Effector CD4-positive, alpha-beta T cell (primary cell): ENCODE measurements around the gene PHETA1.

Experiments used
- DNase-seq: peaks from one replicate; pipeline ENCODE4 v3.0.0-alpha.2; 2020
- total RNA-seq: gene quantifications from one replicate; lab custom pipeline; 2026; lab: John Stamatoyannopoulos, UW

PHETA1 gene, protein sequence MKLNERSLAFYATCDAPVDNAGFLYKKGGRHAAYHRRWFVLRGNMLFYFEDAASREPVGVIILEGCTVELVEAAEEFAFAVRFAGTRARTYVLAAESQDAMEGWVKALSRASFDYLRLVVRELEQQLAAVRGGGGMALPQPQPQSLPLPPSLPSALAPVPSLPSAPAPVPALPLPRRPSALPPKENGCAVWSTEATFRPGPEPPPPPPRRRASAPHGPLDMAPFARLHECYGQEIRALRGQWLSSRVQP
- 4.9 reads per million, percentile 19 among the genes with 10 or more reads in this experiment for total RNA-seq

DNA sequence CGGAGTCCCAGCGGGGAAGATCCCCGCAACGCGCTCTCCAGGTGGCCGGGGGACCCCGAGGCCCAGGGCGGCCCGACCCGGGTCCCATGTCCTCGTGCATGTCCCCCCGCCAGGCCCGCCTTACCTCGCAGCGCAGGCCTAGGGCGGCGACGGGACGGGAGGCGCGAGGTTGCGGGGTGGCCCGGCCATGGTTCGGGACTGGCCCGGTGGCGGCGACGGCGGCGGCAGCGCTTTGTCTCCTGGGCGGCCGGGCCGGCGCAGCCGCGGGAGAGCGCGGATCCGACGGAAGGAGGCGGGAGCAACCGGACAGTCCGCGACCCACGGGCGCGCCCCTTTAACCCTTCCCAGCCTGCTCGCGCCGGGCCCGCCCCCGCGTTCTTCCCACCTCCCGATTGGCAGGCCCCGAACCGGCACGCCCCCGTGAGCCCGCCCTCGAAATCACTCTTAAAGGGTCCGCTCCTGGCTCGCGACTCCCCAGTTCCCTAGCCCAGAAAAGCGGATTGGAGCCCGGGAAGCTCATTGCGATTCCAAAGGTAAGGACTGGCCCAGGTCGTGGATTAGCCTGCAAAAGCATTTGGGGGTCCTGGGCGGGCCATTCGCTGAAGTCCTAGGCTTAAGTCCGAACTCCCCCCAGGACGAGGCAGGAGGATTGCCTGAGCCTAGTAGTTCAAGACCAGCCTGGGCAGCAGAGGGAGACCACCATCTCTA, at the start of gene PHETA1:
TSS of gene PHETA1 (minus strand) at position 308 of the 708 bp plus-strand sequence. CDS start 5,668 bp downstream, outside the sequence.
- peak; percentile 62 for DNase-seq

DNA sequence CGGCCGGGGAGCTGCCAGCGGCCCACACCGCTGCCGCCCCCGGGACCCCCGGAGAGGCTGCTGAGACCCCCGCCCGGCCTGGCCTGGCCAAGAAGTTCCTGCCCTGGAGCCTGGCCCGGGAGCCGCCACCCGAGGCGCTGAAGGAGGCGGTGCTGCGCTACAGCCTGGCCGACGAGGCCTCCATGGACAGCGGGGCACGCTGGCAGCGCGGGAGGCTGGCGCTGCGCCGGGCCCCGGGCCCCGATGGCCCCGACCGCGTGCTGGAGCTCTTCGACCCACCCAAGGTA, 49.6 kb upstream of the PHETA1 start:
- DNase-seq: no peak

DNA sequence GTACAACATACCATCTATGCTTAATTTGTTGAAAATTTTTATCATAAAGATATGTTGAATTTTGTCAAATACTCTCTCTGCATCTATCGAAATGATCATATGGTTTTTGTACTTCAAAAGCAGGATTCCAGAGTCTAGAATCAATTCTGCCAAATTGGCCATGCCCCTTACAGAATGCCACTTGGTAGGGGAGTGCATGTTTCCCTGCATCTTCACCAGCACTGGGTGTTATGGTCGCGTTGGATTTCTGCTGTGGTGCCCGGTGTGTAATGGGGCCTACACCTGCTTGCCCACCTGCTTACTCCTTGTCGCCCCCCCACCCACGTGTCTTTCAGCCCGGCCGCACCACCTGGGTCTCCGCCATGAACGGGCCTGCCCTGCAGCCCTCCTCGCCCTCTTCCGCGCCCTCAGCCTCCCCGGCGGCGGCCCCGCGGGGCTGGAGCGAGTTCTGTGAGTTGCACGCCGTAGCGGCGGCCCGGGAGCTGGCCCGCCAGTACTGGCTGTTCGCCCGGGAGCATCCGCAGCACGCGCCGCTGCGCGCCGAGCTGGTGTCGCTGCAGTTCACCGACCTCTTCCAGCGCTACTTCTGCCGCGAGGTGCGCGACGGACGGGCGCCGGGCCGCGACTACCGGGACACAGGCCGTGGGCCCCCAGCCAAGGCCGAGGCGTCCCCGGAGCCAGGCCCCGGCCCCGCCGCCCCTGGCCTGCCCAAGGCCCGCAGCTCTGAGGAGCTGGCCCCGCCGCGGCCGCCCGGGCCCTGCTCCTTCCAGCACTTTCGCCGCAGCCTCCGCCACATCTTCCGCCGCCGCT, 49.1 kb upstream of the PHETA1 start:
- no peak for DNase-seq

DNA sequence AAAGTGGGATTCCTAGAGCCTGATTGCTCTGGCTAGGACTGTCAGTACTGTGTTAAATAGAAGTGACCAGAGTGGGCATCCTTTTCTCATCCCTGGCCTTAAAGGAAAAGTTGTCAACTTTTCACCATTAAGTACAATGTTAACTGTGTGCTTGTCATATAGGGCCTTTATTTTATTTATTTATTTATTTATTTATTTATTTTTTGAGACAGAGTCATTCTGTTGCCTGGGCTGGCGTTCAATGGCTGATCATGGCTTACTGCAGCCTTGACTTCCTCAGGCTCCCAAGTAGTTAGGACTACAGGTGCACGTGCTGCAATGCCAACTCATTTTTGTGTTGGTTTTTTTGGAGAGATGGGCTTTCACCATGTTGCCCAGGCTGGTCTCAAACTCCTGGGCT, 48.4 kb upstream of the PHETA1 start:
- DNase-seq: no peak

DNA sequence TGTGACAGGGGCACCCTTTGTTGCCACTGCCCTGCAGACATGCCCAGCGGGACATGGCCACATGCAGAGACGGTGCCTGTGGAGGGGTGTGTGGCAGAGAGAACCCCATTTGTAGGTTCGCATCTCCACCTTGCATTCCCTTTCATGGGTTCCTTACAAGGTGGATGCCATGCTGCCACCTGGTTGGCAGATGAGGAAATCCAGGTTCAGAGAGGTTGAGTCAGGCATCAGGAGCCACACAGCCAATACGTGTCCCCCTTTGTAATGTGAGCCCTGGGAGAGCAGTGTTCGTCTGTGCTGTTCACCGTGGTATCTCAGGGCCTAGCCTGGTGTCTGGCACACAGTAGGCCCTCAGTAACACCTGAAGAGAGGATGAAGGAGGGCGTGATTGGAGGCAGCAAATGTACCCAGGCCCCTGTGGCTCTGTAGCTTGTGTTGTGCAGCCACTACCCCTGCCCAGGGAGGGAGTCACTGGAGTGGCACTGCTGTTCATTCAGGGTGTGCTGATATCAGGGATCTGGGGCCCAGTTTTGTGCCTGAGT, 45.9 kb upstream of the PHETA1 start:
- no peak for DNase-seq

DNA sequence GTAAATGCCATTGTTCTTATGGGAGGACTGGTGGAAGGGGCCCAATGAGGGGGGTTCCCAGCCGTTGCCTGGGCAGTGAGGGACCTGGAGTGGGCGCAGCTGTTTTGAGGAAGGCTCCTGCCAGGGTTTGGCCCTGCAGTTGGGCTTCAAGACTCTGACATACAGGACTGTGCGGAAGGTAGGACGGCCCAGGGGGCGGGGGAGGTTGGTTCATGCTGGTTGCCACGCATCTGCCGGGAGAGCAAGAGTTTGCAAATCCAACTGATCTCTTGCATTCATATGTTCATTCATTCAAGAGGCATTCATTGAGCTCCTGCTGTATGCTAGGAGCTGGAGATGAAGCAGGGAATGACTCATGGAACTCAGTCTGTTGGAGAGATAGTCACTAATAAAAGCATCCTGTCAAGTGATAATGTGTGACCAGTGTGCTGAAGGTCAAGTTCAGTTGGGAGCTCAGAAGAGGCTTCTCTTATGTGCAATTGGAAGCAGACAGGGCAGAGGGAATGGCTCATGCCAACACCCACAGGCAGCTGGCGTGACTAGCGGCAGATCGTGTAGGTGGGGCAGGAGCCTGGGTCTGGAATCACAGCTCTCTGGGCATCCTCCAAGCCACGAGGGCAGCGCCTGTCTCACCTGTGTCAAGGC, 44.7 kb upstream of the PHETA1 start:
- no peak for DNase-seq

DNA sequence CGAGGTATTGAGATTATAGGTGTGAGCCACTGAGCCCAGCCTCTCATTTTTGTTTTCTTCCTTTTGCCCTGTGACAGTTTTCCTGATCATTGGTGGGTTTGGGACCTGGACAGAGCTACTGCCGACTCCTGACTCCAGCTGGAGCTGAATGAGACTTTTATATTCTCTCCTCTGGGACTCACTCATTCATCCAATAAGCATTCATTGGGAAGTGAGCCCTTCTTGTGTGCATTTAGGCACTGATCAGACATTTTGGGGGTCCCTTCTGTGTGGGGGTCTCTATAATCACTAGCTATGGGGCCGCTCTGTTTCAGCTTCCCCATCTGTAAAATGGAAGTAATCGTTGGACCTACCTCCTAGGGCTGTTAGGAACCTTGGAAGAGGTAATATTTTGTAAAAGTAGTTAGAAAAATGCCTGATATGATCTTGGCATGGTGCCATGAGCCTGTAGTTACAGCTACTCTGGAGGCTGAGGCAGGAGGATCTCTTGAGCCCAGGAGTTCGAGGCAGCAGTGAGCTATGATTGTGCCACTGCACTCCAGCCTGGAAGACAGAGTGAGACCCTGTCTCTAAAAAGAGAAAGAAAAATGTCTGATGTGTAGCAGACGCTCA, 44.0 kb upstream of the PHETA1 start:
- DNase-seq: no peak

DNA sequence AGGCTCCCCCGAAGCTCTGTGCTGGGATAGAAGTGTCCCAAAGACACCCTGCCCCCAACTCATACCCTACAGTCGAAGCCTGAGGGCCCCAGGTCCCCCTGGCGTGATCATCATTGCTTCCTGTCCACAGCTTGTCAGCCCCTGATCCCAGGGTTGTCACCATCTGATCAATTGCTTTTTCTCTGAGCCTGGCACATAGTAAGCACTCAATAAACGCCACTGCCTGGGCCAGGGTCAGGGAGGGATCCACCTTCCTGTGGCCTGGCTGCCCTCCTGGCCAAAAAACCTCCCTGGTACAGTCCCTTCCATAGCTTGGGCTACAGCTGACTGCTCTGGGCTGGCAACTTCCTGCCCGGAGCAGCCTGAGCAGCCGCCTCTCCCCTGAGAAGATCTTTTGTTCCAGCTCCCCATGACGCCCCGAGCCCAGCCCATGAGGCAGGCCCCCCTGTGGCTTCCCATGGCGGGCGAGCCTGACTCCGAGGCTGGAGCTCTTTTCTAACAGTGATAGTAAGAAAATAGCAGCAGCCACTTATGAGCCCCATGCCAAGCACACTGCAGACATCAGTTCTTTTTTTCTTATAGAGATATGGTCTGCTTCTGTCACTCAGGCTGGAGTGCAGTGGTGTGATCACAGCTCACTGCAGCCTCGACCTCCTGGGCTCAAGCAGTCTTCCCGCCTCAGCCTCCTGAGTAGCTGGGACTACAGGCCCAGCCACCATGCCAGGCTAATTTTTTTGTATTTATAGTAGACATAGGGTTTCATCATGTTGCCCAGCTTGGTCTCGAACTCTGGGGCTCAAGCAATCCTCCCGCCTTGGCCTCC, 43.3 kb upstream of the PHETA1 start:
- DNase-seq: no peak

DNA sequence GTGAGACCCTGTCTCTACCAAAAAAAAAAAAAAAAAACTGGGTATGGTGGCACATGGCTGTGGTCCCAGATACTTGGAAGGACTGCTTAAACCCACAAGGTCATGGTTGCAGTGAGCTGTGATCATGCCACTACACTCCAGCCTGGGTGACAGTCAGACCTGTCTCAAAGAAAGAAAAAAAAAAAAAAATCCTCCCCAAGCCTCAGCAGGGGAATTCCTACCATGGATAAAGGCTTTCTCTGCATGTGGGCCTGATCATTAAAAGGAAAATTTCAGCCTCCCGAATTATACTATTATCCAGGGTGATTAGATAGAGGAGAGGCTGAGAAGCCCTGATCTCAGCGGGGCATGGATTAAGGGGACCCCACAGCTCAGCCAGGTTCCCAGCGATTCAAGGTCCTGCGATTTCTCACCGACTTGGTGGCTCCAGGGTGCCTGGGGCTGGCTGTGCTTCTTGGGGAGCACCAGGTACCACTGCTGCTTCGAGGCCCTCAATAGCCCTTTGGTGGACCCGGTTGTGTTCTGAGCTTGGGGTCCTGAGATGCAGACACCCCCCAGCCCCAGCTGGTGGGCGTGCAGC, 42.4 kb upstream of the PHETA1 start:
- no peak for DNase-seq

DNA sequence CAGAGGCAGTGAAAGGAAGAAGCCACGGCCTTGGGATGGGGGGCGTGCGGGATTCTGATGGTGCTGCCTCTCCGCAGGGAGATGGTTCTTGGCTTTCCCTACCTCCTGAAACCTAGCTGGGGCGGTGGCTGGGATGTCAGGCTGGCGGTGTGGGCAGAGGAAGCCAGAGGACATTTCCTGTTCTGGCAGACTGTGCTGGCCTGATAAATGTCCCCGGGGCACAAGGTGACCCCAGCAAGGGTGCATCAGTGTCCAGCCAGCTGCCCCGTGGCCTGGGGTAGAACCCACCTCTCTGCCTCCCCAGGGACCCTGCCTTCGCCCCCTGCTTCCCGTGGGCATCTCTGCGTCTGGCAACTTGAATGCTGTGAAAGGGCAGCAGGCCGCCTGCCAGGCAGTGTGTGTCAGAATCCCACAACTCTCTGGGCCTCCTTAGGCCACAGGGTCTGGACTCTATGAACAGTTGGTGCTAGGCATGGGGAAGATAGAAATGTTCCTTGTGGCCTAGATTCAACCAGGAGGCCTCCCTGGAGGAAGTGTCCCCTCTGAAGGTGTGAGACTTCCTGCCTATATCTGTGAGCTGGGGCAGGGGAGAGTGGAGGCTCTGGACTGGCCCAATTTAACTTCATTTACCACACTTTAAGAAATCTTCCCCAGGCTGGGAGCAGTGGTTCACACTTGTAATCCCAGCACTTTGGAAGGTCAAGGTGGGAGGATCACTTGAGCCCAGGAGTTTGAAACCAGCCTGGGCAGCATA, 41.7 kb upstream of the PHETA1 start:
- DNase-seq: no peak

DNA sequence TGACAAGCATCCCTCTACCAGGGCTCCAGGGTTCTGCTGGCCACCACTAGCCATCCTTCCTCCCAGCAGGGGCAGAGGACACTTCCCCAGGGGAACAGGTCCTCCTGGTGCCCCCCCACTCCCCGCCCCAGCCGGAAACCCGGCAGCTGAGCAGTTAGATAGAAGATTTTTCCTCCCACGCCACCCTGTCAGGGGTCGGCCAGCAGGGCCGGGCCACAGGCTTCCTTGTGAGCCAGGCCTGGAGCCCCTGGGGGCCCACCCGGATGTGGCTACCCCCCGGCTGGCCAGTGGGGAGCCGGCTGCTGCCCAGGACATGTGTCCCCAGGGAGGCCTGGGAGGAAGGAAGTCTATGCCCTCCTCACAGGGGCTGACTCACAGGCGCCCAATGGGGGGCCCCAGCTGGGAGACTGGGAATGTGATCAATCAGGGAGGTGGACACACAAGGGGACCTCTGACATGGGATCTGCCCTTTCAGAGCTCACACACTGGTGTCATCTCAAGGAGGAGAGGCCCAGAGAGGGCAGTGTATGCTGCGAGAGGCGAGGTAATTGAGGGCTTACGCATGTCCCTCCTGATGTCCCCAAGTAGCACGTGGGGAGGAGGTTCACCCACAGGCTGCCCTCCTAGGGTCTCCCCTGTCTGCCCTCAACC, 41.0 kb upstream of the PHETA1 start:
- no peak for DNase-seq

DNA sequence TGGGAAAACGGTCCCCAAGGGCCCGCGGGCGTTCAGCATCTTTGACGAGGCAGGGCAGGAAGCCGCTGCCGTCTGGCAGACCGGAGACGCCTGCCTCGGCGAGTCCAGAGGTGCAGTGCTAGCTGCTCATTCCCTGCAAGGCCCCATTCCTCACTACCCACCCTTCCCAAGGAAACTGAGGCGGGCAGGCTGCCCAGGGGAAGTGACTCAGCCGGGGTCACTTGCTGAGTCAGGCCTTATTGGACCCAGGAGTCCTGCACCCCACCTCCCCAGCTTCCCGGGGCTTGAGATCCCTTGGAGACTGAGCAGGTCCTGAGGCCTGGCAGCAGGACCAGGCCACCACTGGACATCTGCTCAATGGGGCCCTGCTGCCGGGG, 40.5 kb upstream of the PHETA1 start:
- DNase-seq: no peak

DNA sequence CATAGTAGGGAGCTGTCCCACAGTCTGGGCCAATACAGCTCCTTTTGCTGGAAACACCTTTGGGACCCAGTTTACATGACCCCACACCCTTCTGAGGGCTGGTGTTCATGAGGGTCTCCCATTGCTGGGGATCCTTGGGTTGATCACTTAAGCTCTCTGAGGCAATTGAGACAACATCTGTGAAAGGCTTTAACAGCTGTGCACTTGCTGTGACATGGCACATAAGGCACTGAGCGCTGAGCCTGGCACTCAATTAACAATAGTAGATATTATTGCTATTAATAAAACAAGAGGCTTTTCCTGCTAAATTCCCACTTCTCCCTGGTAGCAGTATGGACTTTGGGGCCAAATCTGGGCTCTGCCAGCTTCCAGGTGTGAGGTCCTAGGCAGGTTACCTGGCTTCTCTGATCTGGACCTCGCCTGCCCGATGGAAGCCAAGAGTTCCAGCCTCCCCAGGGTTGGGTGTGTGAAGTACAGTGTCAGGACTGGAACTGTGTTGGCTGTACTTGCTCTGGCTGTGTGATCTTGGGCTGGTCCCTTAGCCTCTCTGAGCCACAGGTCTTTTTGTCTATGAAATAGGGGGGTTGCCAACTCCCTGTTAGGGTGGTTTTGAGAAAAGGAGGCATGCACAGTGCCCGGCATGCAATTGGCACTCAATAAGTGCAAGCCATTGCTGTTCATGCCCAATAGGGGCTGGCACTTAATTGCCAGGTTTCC, 39.9 kb upstream of the PHETA1 start:
- DNase-seq: no peak

DNA sequence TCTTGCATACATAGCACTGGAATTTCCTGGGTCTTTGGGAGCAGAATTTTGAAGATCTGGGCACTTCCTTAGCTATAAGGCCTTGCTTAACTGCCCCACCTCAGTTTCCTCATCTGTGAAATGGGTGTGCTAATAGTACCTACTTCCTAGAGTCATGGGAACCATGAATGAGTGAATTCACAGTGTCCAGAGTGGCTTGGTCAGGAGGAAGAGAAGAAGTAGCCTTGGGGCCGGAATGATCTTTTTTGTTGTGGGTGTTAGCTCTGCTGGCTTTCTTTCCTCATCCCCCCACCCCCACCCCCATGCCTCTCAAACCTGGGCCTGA, 39.2 kb upstream of the PHETA1 start:
- no peak for DNase-seq

DNA sequence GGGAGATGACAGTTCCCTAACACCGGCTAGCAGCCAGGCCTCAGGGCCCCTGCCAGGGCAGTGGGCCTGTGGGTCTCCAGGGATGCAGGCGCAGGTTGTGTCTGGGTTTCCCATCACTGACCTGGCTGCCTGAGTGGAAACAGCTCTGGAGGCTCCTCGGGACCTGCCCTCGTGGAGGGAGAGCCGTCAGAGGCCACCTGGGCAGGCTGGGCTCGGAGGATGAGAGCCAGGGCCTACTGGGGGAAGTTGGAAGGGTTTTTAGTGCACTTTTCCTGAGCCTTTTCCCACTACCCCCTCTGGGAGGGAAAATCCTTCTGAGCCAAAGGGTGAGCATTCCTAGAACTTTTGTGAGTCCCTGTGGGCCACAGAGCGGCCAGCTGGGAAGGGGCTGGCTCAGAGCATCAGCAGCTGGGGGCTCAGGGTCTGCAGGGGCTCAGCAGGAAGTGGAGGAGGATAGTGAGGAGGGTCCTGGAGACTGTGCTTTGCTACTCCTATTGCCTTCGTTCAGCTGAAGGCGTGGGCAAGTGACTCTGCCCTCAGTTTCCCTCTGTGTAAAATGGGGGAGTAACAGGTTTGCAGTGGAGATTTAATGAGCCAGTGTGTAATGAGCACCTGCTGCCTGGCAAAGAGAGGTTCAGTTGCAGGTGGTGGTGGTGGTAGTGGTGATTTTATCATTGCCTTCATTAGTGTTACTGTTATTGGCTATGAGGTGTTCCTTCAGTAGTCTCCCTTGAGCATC, 38.7 kb upstream of the PHETA1 start:
- no peak for DNase-seq

DNA sequence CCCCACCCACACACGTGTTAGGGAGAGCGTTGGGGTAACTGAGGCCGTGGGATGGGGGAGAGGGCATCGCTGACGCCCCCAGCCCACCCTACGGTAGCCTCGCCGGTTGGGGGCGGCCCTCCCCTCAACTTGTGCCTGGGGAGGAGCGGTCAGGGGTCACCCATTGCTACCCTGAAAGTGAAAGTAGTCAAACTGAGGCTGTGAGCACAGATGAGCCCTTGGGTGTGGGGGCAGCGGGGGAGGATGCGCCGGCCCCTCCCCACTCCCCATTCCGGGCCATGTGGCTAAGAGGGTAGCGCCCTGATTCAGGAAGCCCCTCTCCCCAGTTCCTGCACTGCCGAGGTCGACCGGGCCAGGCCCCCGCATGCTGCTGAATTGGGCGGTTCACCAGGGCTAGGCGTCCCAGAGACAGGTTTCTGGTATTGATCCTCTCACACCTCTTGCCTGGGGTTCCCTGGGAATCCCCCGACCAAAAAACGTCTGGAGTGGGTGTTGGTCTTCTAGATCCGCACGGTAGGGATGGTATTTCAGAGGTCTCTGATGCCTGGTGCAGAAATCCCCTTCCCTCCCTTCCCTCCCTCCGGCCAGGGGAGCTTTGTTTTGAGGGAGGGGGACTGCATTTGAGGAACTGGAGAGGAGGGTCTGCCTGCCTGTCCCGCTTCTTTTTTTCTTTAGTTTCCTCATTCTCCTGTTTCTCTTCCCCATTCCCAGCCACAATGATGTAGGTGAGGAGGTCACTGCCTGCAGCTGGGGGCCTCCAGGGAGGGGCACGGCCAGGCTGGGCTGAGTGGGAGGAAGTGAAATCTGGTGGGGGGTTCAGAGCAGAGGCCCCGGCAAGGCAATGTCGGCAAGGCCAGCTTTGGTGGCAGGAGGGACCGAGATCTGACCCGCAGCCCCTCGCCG, 37.8 kb upstream of the PHETA1 start:
- DNase-seq: peak; percentile 51

DNA sequence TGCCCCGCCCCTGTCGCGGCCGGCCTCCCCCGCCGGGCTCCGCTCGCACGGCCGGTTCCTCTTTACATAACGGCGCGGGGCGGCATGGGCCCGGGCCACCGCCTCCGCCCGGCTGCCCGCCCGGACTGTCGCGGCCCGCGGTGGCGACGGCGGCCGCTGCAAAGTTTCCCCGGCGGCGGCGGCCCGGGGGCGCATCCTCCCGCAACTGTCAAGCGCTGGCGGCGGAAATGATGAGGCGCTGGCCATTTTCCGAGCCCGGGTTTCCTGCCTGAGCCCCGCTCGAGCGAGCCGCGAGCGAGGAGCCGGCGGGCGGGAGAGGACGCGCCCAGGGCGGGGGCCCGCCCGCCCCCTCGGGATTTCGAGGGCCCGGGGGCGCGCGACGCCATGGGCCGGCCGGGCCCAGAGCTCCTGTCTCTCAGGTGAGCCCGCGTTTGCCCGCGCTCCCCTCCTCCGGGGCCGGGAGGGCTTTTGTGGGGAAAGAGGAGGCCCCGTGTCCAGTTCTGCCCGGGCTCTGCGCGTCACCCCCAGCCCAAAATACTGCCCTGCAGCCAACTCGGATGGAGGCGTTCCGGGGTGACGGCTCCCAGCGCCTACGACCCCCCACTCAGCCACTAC, 37.1 kb upstream of the PHETA1 start, which contains the start of gene SH2B3:
TSS of gene SH2B3 (plus strand) at position 65 of the 615 bp plus-strand sequence. CDS start 12,223 bp downstream, outside the sequence.
- peak; percentile 75 for DNase-seq
